ENCODE results near the gene DACT1.

DNA sequence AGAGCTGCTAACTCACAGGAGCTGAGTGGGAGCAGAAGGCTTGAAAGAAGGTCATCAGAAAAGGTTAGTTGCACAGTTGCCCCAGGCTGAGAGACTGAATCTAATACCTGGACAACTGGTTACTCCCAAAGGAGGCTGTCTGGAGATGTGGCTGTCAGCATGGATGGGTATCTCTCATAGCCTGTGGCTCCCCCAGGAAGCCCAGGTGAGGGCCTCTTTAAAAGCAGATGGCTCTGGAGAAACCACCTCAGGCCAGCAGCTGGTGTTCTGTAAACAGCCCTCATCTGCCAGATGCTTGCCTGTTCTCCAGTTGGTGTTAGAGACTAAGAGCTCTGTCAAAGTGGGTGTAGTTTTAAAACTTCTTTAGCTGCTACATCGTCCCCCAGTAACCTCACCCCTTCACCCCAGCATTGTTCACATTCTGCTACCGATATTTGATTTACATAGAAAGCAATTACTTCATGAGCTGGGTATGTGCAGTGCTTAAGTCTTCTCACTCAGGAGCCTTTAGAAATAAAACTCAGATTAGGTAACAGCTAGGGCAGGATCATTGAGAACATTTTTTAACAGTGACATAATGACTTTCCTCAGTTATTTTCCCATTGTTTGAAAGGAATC is 25.8 kb downstream of the DACT1 start:
- TF ChIP-seq, protein P1, sequence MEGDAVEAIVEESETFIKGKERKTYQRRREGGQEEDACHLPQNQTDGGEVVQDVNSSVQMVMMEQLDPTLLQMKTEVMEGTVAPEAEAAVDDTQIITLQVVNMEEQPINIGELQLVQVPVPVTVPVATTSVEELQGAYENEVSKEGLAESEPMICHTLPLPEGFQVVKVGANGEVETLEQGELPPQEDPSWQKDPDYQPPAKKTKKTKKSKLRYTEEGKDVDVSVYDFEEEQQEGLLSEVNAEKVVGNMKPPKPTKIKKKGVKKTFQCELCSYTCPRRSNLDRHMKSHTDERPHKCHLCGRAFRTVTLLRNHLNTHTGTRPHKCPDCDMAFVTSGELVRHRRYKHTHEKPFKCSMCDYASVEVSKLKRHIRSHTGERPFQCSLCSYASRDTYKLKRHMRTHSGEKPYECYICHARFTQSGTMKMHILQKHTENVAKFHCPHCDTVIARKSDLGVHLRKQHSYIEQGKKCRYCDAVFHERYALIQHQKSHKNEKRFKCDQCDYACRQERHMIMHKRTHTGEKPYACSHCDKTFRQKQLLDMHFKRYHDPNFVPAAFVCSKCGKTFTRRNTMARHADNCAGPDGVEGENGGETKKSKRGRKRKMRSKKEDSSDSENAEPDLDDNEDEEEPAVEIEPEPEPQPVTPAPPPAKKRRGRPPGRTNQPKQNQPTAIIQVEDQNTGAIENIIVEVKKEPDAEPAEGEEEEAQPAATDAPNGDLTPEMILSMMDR (IDR thresholded peaks at IDR 0.05): no peak
- no peak for TF ChIP-seq POLR2A (IDR thresholded peaks at IDR 0.05)
